Liver (tissue), 3 donors: Measurements from ENCODE around the gene NFAT5.

Experiments used
- CTCF ChIP-seq: fragments of 150-350 bp; IDR thresholded peaks from 2 replicates; pipeline ENCODE4 v1.5.1; 2017; ENCODE audit warnings: improper control_type of control experiment, low read depth, low read length; ENCODE audit not compliant: missing input control
- EGR1 ChIP-seq, 2 donors: IDR thresholded peaks; 2 replicates each; pipeline ENCODE4 v1.6.1; 2016 to 2018; ENCODE audit warnings: antibody characterized with exemption in 2 of 2, low read depth in 2 of 2
- GABPA ChIP-seq, 2 donors: IDR thresholded peaks in 1 of 2; conservative IDR thresholded peaks in 1 of 2; 2 replicates each; pipeline ENCODE4 v1.6.1; 2016; ENCODE audit warnings: antibody characterized with exemption in 2 of 2, mild to moderate bottlenecking in 1 of 2, moderate library complexity in 1 of 2
- HNF4A ChIP-seq, 2 donors: conservative IDR thresholded peaks; 2 replicates each; pipeline ENCODE4 v1.6.1; 2016; ENCODE audit warnings: antibody characterized with exemption in 2 of 2, mild to moderate bottlenecking in 2 of 2
- HNF4G ChIP-seq: IDR thresholded peaks from 2 replicates; pipeline ENCODE4 v1.6.1; 2016; ENCODE audit warnings: antibody characterized with exemption
- JUND ChIP-seq, 2 donors: IDR thresholded peaks; 2 replicates each; pipeline ENCODE4 v1.6.1; 2016; ENCODE audit warnings: antibody characterized with exemption in 2 of 2
- REST ChIP-seq: IDR thresholded peaks from 2 replicates; pipeline ENCODE4 v1.6.1; 2016; ENCODE audit warnings: antibody characterized with exemption, mild to moderate bottlenecking
- TAF1 ChIP-seq: conservative IDR thresholded peaks from 2 replicates; pipeline ENCODE4 v1.6.1; 2016; ENCODE audit warnings: antibody characterized with exemption, mild to moderate bottlenecking
- TF ChIP-seq, protein P1 (sequence below): IDR thresholded peaks from 2 replicates; pipeline ENCODE4 v1.6.1; 2016; ENCODE audit warnings: antibody characterized with exemption
- donor health status: healthy.
- donor health status: healthy.

- TF ChIP-seq HNF4A (conservative IDR thresholded peaks at IDR 0.05): no peak
- no peak for TF ChIP-seq EGR1 (IDR thresholded peaks at IDR 0.05; ENCODE audit: low read depth in 2 of 2)
- TF ChIP-seq CTCF: no peak
- no peak for TF ChIP-seq GABPA (IDR thresholded peaks at IDR 0.05 in 1 of 2, conservative IDR thresholded peaks at IDR 0.05 in 1 of 2)
- TF ChIP-seq, protein P1, sequence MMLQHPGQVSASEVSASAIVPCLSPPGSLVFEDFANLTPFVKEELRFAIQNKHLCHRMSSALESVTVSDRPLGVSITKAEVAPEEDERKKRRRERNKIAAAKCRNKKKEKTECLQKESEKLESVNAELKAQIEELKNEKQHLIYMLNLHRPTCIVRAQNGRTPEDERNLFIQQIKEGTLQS: no peak
- no peak for TF ChIP-seq HNF4G
- TF ChIP-seq JUND (IDR thresholded peaks at IDR 0.05): no peak
- no peak for TF ChIP-seq REST
- TF ChIP-seq TAF1: no peak
Measured at GRCh38 chr16:69745232-69745612, 179.5 kb downstream of the NFAT5 start.
